HEK293 (cell line): ENCODE results near the gene GPN1.
A peak's percentile ranks its signal among the peaks of the same experiment; 100 is the strongest.

ENCODE experiments used
- CTCF ChIA-PET: fragments of 350-600 bp; formaldehyde crosslinking; extraction: SDS; loops from one replicate; lab custom pipeline; 2021; ENCODE audit warnings: antibody characterized with exemption; lab: Yijun Ruan, JAX
- POLR2A ChIA-PET: fragments of 300-600 bp; formaldehyde crosslinking; extraction: SDS; loops from one replicate; lab custom pipeline; 2020; ENCODE audit warnings: antibody characterized with exemption, inconsistent platforms; lab: Yijun Ruan, JAX
- H3K27ac ChIP-seq: fragments of 200-500 bp; sonication (Bioruptor generic); 2 replicates; pipeline ENCODE4 v1.5.1; 2014; ENCODE audit warnings: low read depth, low read length, control low read depth, inconsistent platforms; ENCODE audit errors: extremely low read depth
- H3K36me3 ChIP-seq, 2 experiments: fragments of 200-500 bp in 1 of 2; sonication (Bioruptor generic) in 1 of 2; 1 replicate in 1 of 2; 2 replicates in 1 of 2; pipeline ENCODE4 v1.5.1; 2014 to 2017; ENCODE audit warnings: inconsistent platforms in 2 of 2, low read length in 2 of 2; ENCODE audit not compliant: control insufficient read depth in 2 of 2, insufficient read depth in 1 of 2
- H3K4me1 ChIP-seq: fragments of 200-500 bp; sonication (Bioruptor generic); 2 replicates; pipeline ENCODE4 v1.5.1; 2014; ENCODE audit warnings: mild to moderate bottlenecking, low read length, inconsistent platforms; ENCODE audit not compliant: control insufficient read depth, insufficient read depth
- H3K4me3 ChIP-seq: 2 replicates; pipeline ENCODE4 v1.5.1; 2011; ENCODE audit warnings: low read depth, mild to moderate bottlenecking, control low read depth, low read length, moderate library complexity
- H3K9me3 ChIP-seq: fragments of 200-500 bp; sonication (Bioruptor generic); 2 replicates; pipeline ENCODE4 v1.5.1; 2014; ENCODE audit warnings: low read depth, low read length, inconsistent platforms; ENCODE audit not compliant: control insufficient read depth, insufficient read depth
- GLIS2 ChIP-seq: fragments of 450-650 bp; formaldehyde crosslinking; IDR thresholded peaks from 2 replicates; pipeline ENCODE4 v1.5.1; 2016; ENCODE audit warnings: missing biosample characterization, missing genetic modification characterization
- HOXC10 ChIP-seq: sonication (generic); formaldehyde crosslinking; IDR thresholded peaks from 2 replicates; pipeline ENCODE4 v1.8.1; 2023; ENCODE audit warnings: mild to moderate bottlenecking, missing genetic modification reagents
- KLF10 ChIP-seq: fragments of 450-650 bp; IDR thresholded peaks from 2 replicates; pipeline ENCODE4 v1.5.1; 2018; ENCODE audit warnings: missing biosample characterization, mild to moderate bottlenecking, missing genetic modification characterization
- KLF7 ChIP-seq: fragments of 450-650 bp; formaldehyde crosslinking; IDR thresholded peaks from 2 replicates; pipeline ENCODE4 v1.5.1; 2016; ENCODE audit warnings: missing biosample characterization, missing genetic modification characterization, borderline replicate concordance
- KLF8 ChIP-seq: fragments of 450-650 bp; formaldehyde crosslinking; IDR thresholded peaks from 2 replicates; pipeline ENCODE4 v1.5.1; 2016; ENCODE audit warnings: missing biosample characterization, missing genetic modification characterization
- KLF9 ChIP-seq: fragments of 450-650 bp; formaldehyde crosslinking; IDR thresholded peaks from 2 replicates; pipeline ENCODE4 v1.5.1; 2016; ENCODE audit warnings: missing biosample characterization, missing genetic modification characterization, low read depth
- PATZ1 ChIP-seq: fragments of 450-650 bp; formaldehyde crosslinking; IDR thresholded peaks from 2 replicates; pipeline ENCODE4 v1.5.1; 2016; ENCODE audit warnings: missing biosample characterization, missing genetic modification characterization
- PRDM10 ChIP-seq: fragments of 450-650 bp; formaldehyde crosslinking; IDR thresholded peaks from 2 replicates; pipeline ENCODE4 v1.5.1; 2016; ENCODE audit warnings: missing biosample characterization, missing genetic modification characterization
- SALL2 ChIP-seq: fragments of 450-650 bp; formaldehyde crosslinking; IDR thresholded peaks from 2 replicates; pipeline ENCODE4 v1.5.0; 2017; ENCODE audit warnings: missing biosample characterization, mild to moderate bottlenecking, missing genetic modification characterization, borderline replicate concordance
- YY2 ChIP-seq: fragments of 450-650 bp; formaldehyde crosslinking; IDR thresholded peaks from 2 replicates; pipeline ENCODE4 v1.5.1; 2016; ENCODE audit warnings: missing biosample characterization, missing genetic modification characterization
- ZBTB17 ChIP-seq: fragments of 450-650 bp; formaldehyde crosslinking; IDR thresholded peaks from 2 replicates; pipeline ENCODE4 v1.5.1; 2016; ENCODE audit warnings: missing biosample characterization, missing genetic modification characterization
- ZEB2 ChIP-seq: fragments of 450-650 bp; formaldehyde crosslinking; IDR thresholded peaks from 2 replicates; pipeline ENCODE4 v1.5.1; 2016; ENCODE audit warnings: missing biosample characterization, missing genetic modification characterization
- ZNF292 ChIP-seq: fragments of 450-650 bp; formaldehyde crosslinking; IDR thresholded peaks from 2 replicates; pipeline ENCODE4 v1.5.1; 2016; ENCODE audit warnings: low read depth, missing biosample characterization, missing genetic modification characterization, borderline replicate concordance
- ZNF311 ChIP-seq: fragments of 450-650 bp; formaldehyde crosslinking; IDR thresholded peaks from 2 replicates; pipeline ENCODE4 v1.5.1; 2017; ENCODE audit warnings: missing biosample characterization, missing genetic modification characterization, borderline replicate concordance
- ZNF404 ChIP-seq: fragments of 450-650 bp; formaldehyde crosslinking; IDR thresholded peaks from 2 replicates; pipeline ENCODE4 v1.5.1; 2017; ENCODE audit warnings: missing biosample characterization, missing genetic modification characterization
- ZNF624 ChIP-seq: fragments of 450-650 bp; formaldehyde crosslinking; IDR thresholded peaks from 2 replicates; pipeline ENCODE4 v1.5.1; 2017; ENCODE audit warnings: missing biosample characterization, missing genetic modification characterization
- ZNF629 ChIP-seq: fragments of 450-650 bp; formaldehyde crosslinking; IDR thresholded peaks from 2 replicates; pipeline ENCODE4 v1.5.1; 2017; ENCODE audit warnings: missing biosample characterization, missing genetic modification characterization
- ZNF677 ChIP-seq: fragments of 450-650 bp; IDR thresholded peaks from 2 replicates; pipeline ENCODE4 v1.5.0; 2018; ENCODE audit warnings: missing biosample characterization, mild to moderate bottlenecking, missing genetic modification characterization, moderate library complexity
- ZNF707 ChIP-seq: fragments of 450-650 bp; formaldehyde crosslinking; IDR thresholded peaks from 2 replicates; pipeline ENCODE4 v1.5.1; 2016; ENCODE audit warnings: missing biosample characterization, missing genetic modification characterization
- ZNF791 ChIP-seq: fragments of 450-650 bp; formaldehyde crosslinking; IDR thresholded peaks from 2 replicates; pipeline ENCODE4 v1.5.1; 2016; ENCODE audit warnings: missing biosample characterization, missing genetic modification characterization

GPN1 gene

GRCh38 chr2:27581417-27582128, 47.3 kb upstream of the GPN1 start:
- CTCF ChIA-PET, result no interaction called here
- H3K4me1 ChIP-seq, result peaks cover 8% of the 10 kb centered on the region
- H3K36me3 ChIP-seq, result no peaks in the 10 kb centered on the region
- H3K27ac ChIP-seq, result no peak overlapping the region
- POLR2A ChIA-PET, result no interaction called here
- TF ChIP-seq YY2, result 0 out of 2 replicates have a peak, but pooled peaks have one; percentile 28
- TF ChIP-seq ZNF791, result no peak
- TF ChIP-seq ZNF677, result no peak
- no peak overlapping the region for H3K4me3 ChIP-seq
- H3K9me3 ChIP-seq, result no peaks in the 10 kb centered on the region

- no peak for TF ChIP-seq ZNF404 (tag by site-specific recombination)
- peak; percentile 78 for TF ChIP-seq PRDM10 (tag by site-specific recombination)
- TF ChIP-seq, all 188 proteins: peak for 1
- H3K4me1 ChIP-seq, result peaks cover 8% of the 10 kb centered on the region
- no peaks in the 10 kb centered on the region; a peak in 1 of 3 replicates for H3K36me3 ChIP-seq
- ChIA-PET POLR2A (interaction anchor here (0.6 to 1.5 kb wide), 6 partner anchors 8 to 260 kb away, joined by 3 to 7 read pairs (median 4); partner anchors contain the start of genes NRBP1, PPM1G, SLC4A1AP and SUPT7L), CTCF (interaction anchor here (0.8 kb wide), 1 partner anchor 213 kb away, joined by 3 read pairs; no protein-coding TSS in a partner anchor)
- H3K27ac ChIP-seq, result peak overlapping the region; percentile 55
- H3K9me3 ChIP-seq, result no peaks in the 10 kb centered on the region
- H3K4me3 ChIP-seq, result peak overlapping the region; percentile 25; the same call in 1 of the 2 replicates
Measured at GRCh38 chr2:27582129-27582694, 46.6 kb upstream of the GPN1 start.

GRCh38 chr2:27582695-27583389, 46.0 kb upstream of the GPN1 start, which contains the start of gene ZNF512:
Gene ZNF512 (plus strand): TSS chr2:27583042. CDS start chr2:27583113, 71 bp downstream.
- H3K4me3 ChIP-seq, result peak within 1 kb of the TSS; percentile 43
- peaks cover 8% of the 10 kb centered on the region for H3K4me1 ChIP-seq
- ChIA-PET CTCF (interaction anchor here (0.8 kb wide), 1 partner anchor 213 kb away, joined by 3 read pairs; no protein-coding TSS in a partner anchor), POLR2A (interaction anchor here (0.6 to 1.5 kb wide), 6 partner anchors 8 to 261 kb away, joined by 3 to 7 read pairs (median 4); partner anchors contain the start of genes NRBP1, PPM1G, SLC4A1AP and SUPT7L)
- no peaks in the 10 kb centered on the region; a peak in 1 of 3 replicates for H3K36me3 ChIP-seq
- peak within 1 kb of the TSS; percentile 55 for H3K27ac ChIP-seq
- no peaks in the 10 kb centered on the region for H3K9me3 ChIP-seq
- TF ChIP-seq ZEB2 (tag by site-specific recombination) (0 out of 2 replicates have a peak, but pooled peaks have one; percentile 32), ZNF629 (tag by site-specific recombination) (peak; percentile 56), ZNF292 (tag by site-specific recombination) (no peak), KLF7 (no peak), KLF10 (tag by site-specific recombination) (peak; percentile 52; the same call in 1 of the 2 replicates), SALL2 (tag by site-specific recombination) (no peak), ZNF624 (tag by site-specific recombination) (no peak), PATZ1 (tag by site-specific recombination) (peak; percentile 64; the same call in 1 of the 2 replicates), ZBTB17 (peak; percentile 76), ZNF707 (tag by site-specific recombination) (no peak), KLF8 (tag by site-specific recombination) (peak; percentile 53; the same call in 1 of the 2 replicates), ZNF311 (tag by site-specific recombination) (no peak), GLIS2 (tag by site-specific recombination) (peak; percentile 73), HOXC10 (CRISPR knock-in tag) (no peak), KLF9 (0 out of 2 replicates have a peak, but pooled peaks have one; percentile 5)
